A549 treated with AZD9567 at 1 μM for 4 hours (cell line): ENCODE measurements around the gene RHOV. TPM values are rescaled to one million over a fixed set of nuclear protein-coding genes. Genes with fewer than 3 reads are reported as not detected.

Source experiments
- total RNA-seq: library from RNA; stranded (reverse); fragments of 200-300 nt; extraction: Qiagen RNA extraction; gene quantifications from 5 replicates; pipeline ENCODE4 v1.2.3, GENCODE V29; 2022; ENCODE audit not compliant: insufficient read depth

The RHOV gene, protein sequence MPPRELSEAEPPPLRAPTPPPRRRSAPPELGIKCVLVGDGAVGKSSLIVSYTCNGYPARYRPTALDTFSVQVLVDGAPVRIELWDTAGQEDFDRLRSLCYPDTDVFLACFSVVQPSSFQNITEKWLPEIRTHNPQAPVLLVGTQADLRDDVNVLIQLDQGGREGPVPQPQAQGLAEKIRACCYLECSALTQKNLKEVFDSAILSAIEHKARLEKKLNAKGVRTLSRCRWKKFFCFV
- total RNA-seq, result 4.0 to 4.8 TPM (median 4.6 TPM) in 5 replicates

DNA sequence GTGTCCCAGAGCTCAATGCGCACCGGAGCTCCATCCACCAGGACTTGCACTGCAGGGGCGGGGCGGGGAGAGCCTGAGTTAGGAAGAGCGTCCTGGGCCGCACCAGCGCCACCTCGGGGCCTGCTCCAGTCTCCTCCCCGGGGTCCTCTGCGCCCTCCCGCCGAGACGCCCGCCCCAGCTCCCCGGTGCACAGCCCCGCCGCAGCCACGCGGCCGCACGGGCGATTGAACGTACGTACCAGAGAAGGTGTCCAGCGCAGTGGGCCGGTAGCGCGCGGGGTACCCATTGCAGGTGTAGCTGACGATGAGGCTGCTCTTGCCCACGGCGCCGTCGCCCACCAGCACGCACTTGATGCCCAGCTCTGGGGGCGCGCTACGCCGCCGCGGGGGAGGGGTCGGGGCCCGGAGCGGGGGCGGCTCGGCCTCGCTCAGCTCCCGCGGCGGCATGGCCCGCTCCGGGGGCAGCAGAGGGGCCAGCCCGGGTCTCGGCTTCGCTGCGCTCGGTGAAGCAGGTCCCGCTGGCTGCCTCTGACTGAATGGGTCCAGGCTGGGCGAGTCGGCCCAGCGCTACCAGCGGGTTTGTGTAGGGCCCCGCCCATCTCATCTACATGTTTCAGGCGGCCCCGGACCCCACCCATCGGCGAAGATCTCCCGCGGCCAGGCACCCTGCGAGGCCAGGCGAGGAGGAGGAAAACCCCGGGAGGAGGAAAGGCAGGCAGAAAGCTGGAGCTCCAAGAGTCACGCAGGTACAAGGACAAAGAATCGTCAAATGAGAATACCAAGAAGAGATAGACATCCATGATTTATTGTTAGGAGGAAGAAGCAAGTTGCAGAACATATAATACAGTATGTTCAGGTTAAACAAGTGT is at the start of gene RHOV:
Gene RHOV, minus strand, starts transcription at position 541 of the 868 bp plus-strand sequence. Its CDS starts 95 bp downstream, at position 446.

DNA sequence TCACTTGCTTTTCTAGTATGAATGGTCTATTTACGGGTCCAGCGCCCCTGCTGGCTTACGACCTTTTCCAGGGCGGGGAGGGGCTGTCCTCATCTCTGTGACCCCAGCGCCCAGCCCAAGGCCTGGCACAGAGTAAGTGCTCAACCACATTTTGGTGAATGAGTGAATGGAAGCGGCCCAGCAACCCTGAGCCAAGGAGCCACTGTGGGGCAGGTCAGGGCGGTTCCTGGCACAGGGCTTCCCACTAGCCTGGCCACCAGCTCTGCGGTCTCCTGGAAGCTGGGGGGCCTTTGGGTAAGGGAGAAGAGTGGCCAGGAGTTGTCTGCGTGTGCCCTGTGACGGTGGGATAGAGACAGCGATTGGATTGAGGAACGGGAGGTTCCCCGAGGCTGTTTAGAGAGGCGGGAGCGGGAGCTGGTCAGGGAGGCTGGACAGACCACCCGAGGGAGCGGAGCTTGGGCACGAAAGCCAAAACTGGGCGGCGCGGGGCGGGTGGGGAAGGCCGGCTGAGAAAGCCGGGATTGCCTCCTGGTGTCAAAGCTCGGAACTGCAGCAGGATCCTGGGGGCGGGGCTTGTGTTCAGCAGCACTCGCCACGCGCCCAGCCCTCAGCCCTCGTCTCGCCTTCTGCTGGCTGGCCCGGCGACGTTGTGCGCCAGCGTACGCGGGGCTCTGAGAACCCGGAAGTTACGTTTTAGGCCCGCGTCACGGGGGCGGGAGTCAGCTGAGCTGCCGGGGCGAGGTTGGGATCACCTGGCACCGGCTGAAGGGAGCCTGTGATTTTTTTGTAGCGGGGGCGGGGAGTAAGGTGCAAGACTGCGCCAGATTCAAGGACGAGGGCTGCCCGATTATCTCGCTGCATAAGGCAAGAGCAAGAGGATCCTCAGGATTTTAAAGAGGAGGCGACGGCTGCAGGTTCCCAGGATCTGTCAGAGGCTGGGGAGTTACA is 20.0 kb upstream of the RHOV start, which contains the start of gene VPS18:
Gene VPS18, plus strand, starts transcription at position 718 of the 948 bp plus-strand sequence. CDS start 319 bp downstream, outside the sequence.

DNA sequence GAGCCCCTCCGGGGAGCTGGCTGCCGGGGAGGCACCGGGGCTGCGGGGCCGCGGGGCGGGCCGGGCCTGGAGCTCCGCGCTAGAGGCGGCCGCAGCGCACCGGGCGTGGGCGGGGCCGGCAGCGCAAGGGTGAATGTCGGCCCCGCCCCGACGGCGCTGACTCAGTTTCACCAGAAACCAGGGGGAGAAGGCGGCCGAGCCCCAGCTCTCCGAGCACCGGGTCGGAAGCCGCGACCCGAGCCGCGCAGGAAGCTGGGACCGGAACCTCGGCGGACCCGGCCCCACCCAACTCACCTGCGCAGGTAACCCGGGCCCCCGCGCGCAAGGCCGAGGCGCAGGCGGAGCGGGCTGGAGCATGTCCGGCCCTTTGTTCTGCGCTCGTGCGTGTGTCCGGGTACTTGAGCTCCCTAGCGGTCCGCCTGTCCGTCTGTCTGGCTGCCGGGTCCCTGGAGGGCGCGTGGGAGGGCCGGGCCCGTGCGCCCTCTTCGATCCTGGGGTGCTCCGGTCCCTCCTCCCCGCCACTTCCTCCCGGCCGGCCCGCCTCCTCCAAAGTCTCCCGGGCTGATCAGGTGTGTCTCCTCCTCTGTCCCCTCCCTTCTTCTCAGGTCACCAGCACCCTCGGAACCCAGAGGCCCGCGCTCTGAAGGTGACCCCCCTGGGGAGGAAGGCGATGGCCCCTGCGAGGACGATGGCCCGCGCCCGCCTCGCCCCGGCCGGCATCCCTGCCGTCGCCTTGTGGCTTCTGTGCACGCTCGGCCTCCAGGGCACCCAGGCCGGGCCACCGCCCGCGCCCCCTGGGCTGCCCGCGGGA is 29.9 kb downstream of the RHOV start, which contains the start of gene SPINT1:
Gene SPINT1, plus strand, starts transcription at position 164 of the 811 bp plus-strand sequence. Its CDS starts 507 bp downstream, at position 671.

DNA sequence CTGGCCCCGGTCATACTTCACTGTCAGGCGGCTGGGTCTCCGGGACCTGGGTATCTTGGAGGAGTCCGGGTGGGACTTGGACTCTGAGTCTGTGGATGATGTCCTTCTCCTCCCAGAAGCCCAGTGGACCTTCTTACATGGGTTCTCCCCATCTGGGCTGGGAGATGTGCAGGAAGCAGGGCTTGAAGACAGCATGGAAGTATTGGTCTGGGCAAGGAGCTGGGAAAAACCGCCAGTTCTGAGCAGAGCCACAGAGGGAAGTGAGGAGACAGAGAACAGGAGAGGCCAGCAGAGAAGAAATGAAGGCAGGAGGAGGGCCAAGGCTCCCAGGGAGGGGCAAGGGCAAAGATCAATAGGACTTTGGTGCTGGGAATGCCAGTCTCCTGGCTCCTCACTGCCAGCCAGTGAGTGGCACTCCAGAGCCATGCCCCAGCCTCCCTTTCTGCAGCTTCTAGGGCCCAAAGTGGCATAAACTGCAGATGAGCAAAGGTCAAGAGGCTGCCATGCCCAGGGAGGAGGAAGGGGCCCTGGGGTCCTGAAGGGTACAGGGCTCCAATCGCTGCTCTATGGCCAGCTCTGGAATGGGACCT is 45.5 kb downstream of the RHOV start, which contains the start of gene PPP1R14D:
Gene PPP1R14D, minus strand, starts transcription at position 262 of the 590 bp plus-strand sequence. Its CDS starts 67 bp downstream, at position 195.

Other genes with a start within 250 kb of the RHOV start
- 17.8 to 23.1 TPM (median 18.9 TPM) in 5 replicates for gene RAD51, start 179.1 kb downstream of the RHOV start, total RNA-seq
- gene RMDN3, start 119.0 kb downstream of the RHOV start, total RNA-seq, result 23.3 to 34.5 TPM (median 24.8 TPM) in 5 replicates
- gene GCHFR, start 110.2 kb downstream of the RHOV start, total RNA-seq, result 8.1 to 9.4 TPM (median 8.3 TPM) in 5 replicates
- 0.05 to 0.09 TPM (median 0.06 TPM) in 4 of 5 replicates, not detected in the other for gene C15orf62, start 104.3 kb downstream of the RHOV start, total RNA-seq
- 17.5 to 23.6 TPM (median 18.1 TPM) in 5 replicates for gene ZFYVE19, start 67.1 kb downstream of the RHOV start, total RNA-seq
- gene DNAJC17, start 66.8 kb downstream of the RHOV start, total RNA-seq, result 6.2 to 21.7 TPM (median 20.1 TPM) in 5 replicates
- gene PPP1R14D, start 45.5 kb downstream of the RHOV start, total RNA-seq, result 0.12 to 0.29 TPM (median 0.23 TPM) in 4 of 5 replicates, not detected in the other
- gene SPINT1, start 30.2 kb downstream of the RHOV start, total RNA-seq, result 0.53 to 0.92 TPM (median 0.72 TPM) in 4 of 5 replicates, not detected in the other
- gene VPS18, start 20.2 kb upstream of the RHOV start, total RNA-seq, result 17.2 to 25.9 TPM (median 22.3 TPM) in 5 replicates
- 1.2 to 1.4 TPM (median 1.3 TPM) in 4 of 5 replicates, not detected in the other for gene DLL4, start 55.1 kb upstream of the RHOV start, total RNA-seq
- 3.6 to 9.7 TPM (median 7.1 TPM) in 5 replicates for gene CHAC1, start 79.2 kb upstream of the RHOV start, total RNA-seq
- gene INO80, start 242.0 kb upstream of the RHOV start, total RNA-seq, result 11.8 to 14.4 TPM (median 13.3 TPM) in 5 replicates